WTC11 (cell line): ENCODE results near the gene ANKRD13D. TPM values are rescaled to one million over a fixed set of nuclear protein-coding genes. Genes with fewer than 3 reads are reported as not detected.

Experiments
- ATF1 ChIP-seq: sonication (generic); formaldehyde crosslinking; IDR thresholded peaks from 2 replicates; pipeline ENCODE4 v1.8.1; 2023; ENCODE audit warnings: mild to moderate bottlenecking, moderate library complexity, missing genetic modification reagents
- ATF3 ChIP-seq: sonication (generic); formaldehyde crosslinking; conservative IDR thresholded peaks from 2 replicates; pipeline ENCODE4 v1.8.1; 2022; ENCODE audit warnings: mild to moderate bottlenecking, missing genetic modification reagents
- ATF6 ChIP-seq: sonication (generic); formaldehyde crosslinking; IDR thresholded peaks from 2 replicates; pipeline ENCODE4 v1.8.1; 2023; ENCODE audit warnings: mild to moderate bottlenecking, missing genetic modification reagents
- ESRRA ChIP-seq: sonication (generic); formaldehyde crosslinking; IDR thresholded peaks from 2 replicates; pipeline ENCODE4 v1.8.1; 2022; ENCODE audit warnings: mild to moderate bottlenecking, missing genetic modification reagents, borderline replicate concordance
- FOXK1 ChIP-seq: sonication (generic); formaldehyde crosslinking; IDR thresholded peaks from 2 replicates; pipeline ENCODE4 v1.8.0; 2022; ENCODE audit warnings: mild to moderate bottlenecking, moderate library complexity, missing genetic modification reagents
- FOXP4 ChIP-seq: sonication (generic); formaldehyde crosslinking; IDR thresholded peaks from 2 replicates; pipeline ENCODE4 v1.8.0; 2022; ENCODE audit warnings: mild to moderate bottlenecking, missing genetic modification reagents
- GRHL2 ChIP-seq: fragments of 250-450 bp; sonication (Bioruptor Pico); IDR thresholded peaks from 2 replicates; pipeline ENCODE4 v1.8.0; 2022; ENCODE audit warnings: mild to moderate bottlenecking, moderate library complexity; ENCODE audit not compliant: insufficient replicate concordance, severe bottlenecking
- NFATC4 ChIP-seq: fragments of 250-450 bp; sonication (Bioruptor Pico); IDR thresholded peaks from 2 replicates; pipeline ENCODE4 v1.9.0; 2021; ENCODE audit warnings: mild to moderate bottlenecking
- OVOL2 ChIP-seq: fragments of 250-450 bp; sonication (Bioruptor Pico); IDR thresholded peaks from 2 replicates; pipeline ENCODE4 v1.9.0; 2021; ENCODE audit warnings: mild to moderate bottlenecking, borderline replicate concordance
- SOX15 ChIP-seq: fragments of 250-450 bp; sonication (Bioruptor Pico); IDR thresholded peaks from 2 replicates; pipeline ENCODE4 v1.9.0; 2021; ENCODE audit warnings: mild to moderate bottlenecking
- SP1 ChIP-seq: sonication (generic); formaldehyde crosslinking; conservative IDR thresholded peaks from 2 replicates; pipeline ENCODE4 v1.8.1; 2022; ENCODE audit warnings: missing genetic modification reagents
- TEAD1 ChIP-seq: sonication (generic); formaldehyde crosslinking; IDR thresholded peaks from 2 replicates; pipeline ENCODE4 v1.8.0; 2022; ENCODE audit warnings: mild to moderate bottlenecking, missing genetic modification reagents
- TEAD4 ChIP-seq: sonication (generic); formaldehyde crosslinking; IDR thresholded peaks from 2 replicates; pipeline ENCODE4 v1.8.0; 2022; ENCODE audit warnings: mild to moderate bottlenecking, missing genetic modification reagents
- TP53 ChIP-seq: sonication (generic); formaldehyde crosslinking; IDR thresholded peaks from 2 replicates; pipeline ENCODE4 v1.8.1; 2023; ENCODE audit warnings: mild to moderate bottlenecking, missing genetic modification reagents
- USF2 ChIP-seq: sonication (generic); formaldehyde crosslinking; IDR thresholded peaks from 2 replicates; pipeline ENCODE4 v1.8.1; 2023; ENCODE audit warnings: mild to moderate bottlenecking, missing genetic modification reagents, moderate library complexity
- ZMAT4 ChIP-seq: fragments of 250-450 bp; sonication (Bioruptor Pico); IDR thresholded peaks from 2 replicates; pipeline ENCODE4 v1.9.0; 2021; ENCODE audit warnings: mild to moderate bottlenecking
- ZNF263 ChIP-seq: sonication (generic); formaldehyde crosslinking; IDR thresholded peaks from 2 replicates; pipeline ENCODE4 v1.8.1; 2022; ENCODE audit warnings: low read depth, mild to moderate bottlenecking, moderate library complexity, missing genetic modification reagents
- ZNF532 ChIP-seq: fragments of 250-450 bp; sonication (Bioruptor Pico); IDR thresholded peaks from 2 replicates; pipeline ENCODE4 v1.9.0; 2021; ENCODE audit warnings: mild to moderate bottlenecking, borderline replicate concordance
- total RNA-seq: library from RNA; stranded (reverse); gene quantifications from 3 replicates; pipeline ENCODE4 v1.2.3, GENCODE V29; 2021
- TF ChIP-seq, protein P1 (sequence below): sonication (generic); formaldehyde crosslinking; IDR thresholded peaks from 2 replicates; pipeline ENCODE4 v1.8.0; 2023; ENCODE audit warnings: mild to moderate bottlenecking, missing genetic modification reagents
- TF ChIP-seq, protein P2 (sequence below): sonication (generic); formaldehyde crosslinking; IDR thresholded peaks from 2 replicates; pipeline ENCODE4 v1.8.1; 2023; ENCODE audit warnings: mild to moderate bottlenecking, missing genetic modification reagents
- TF ChIP-seq, protein P3 (sequence below): sonication (generic); formaldehyde crosslinking; IDR thresholded peaks from 2 replicates; pipeline ENCODE4 v1.8.0; 2023; ENCODE audit warnings: missing genetic modification reagents
- TF ChIP-seq, protein P4 (sequence below): sonication (generic); formaldehyde crosslinking; IDR thresholded peaks from 2 replicates; pipeline ENCODE4 v1.8.1; 2022; ENCODE audit warnings: mild to moderate bottlenecking, missing genetic modification reagents, moderate library complexity, borderline replicate concordance

Gene ANKRD13D
- total RNA-seq, 1 experiment from 2014 or later: 55.5 TPM

GRCh38 chr11:67277231-67277961 is 11.7 kb upstream of the ANKRD13D start (continued):
- TF ChIP-seq ZNF532 (CRISPR knock-in tag): no peak
- TF ChIP-seq, protein P1, sequence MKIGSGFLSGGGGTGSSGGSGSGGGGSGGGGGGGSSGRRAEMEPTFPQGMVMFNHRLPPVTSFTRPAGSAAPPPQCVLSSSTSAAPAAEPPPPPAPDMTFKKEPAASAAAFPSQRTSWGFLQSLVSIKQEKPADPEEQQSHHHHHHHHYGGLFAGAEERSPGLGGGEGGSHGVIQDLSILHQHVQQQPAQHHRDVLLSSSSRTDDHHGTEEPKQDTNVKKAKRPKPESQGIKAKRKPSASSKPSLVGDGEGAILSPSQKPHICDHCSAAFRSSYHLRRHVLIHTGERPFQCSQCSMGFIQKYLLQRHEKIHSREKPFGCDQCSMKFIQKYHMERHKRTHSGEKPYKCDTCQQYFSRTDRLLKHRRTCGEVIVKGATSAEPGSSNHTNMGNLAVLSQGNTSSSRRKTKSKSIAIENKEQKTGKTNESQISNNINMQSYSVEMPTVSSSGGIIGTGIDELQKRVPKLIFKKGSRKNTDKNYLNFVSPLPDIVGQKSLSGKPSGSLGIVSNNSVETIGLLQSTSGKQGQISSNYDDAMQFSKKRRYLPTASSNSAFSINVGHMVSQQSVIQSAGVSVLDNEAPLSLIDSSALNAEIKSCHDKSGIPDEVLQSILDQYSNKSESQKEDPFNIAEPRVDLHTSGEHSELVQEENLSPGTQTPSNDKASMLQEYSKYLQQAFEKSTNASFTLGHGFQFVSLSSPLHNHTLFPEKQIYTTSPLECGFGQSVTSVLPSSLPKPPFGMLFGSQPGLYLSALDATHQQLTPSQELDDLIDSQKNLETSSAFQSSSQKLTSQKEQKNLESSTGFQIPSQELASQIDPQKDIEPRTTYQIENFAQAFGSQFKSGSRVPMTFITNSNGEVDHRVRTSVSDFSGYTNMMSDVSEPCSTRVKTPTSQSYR: peak; percentile 89
- TF ChIP-seq ATF3 (CRISPR knock-in tag): no peak
- 0 out of 2 replicates have a peak, but pooled peaks have one; percentile 40 for TF ChIP-seq ATF1 (CRISPR knock-in tag)
- TF ChIP-seq ATF6 (CRISPR knock-in tag): no peak
- TF ChIP-seq ESRRA: no peak
- 0 out of 2 replicates have a peak, but pooled peaks have one; percentile 19 for TF ChIP-seq USF2 (CRISPR knock-in tag)
- no peak for TF ChIP-seq ZMAT4
- no peak for TF ChIP-seq TEAD4 (CRISPR knock-in tag)
- TF ChIP-seq, protein P2, sequence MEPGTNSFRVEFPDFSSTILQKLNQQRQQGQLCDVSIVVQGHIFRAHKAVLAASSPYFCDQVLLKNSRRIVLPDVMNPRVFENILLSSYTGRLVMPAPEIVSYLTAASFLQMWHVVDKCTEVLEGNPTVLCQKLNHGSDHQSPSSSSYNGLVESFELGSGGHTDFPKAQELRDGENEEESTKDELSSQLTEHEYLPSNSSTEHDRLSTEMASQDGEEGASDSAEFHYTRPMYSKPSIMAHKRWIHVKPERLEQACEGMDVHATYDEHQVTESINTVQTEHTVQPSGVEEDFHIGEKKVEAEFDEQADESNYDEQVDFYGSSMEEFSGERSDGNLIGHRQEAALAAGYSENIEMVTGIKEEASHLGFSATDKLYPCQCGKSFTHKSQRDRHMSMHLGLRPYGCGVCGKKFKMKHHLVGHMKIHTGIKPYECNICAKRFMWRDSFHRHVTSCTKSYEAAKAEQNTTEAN (CRISPR knock-in tag): peak; percentile 18; the same call in 1 of the 2 replicates
- TF ChIP-seq, protein P3, sequence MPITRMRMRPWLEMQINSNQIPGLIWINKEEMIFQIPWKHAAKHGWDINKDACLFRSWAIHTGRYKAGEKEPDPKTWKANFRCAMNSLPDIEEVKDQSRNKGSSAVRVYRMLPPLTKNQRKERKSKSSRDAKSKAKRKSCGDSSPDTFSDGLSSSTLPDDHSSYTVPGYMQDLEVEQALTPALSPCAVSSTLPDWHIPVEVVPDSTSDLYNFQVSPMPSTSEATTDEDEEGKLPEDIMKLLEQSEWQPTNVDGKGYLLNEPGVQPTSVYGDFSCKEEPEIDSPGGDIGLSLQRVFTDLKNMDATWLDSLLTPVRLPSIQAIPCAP: no peak
- no peak for TF ChIP-seq ZNF263
- no peak for TF ChIP-seq OVOL2 (CRISPR knock-in tag)
- TF ChIP-seq FOXP4: no peak
- TF ChIP-seq SOX15 (CRISPR knock-in tag): no peak
- TF ChIP-seq TP53 (CRISPR knock-in tag): no peak
- TF ChIP-seq SP1: peak; percentile 59; the same call in 1 of the 2 replicates
- no peak for TF ChIP-seq TEAD1
- TF ChIP-seq, protein P4, sequence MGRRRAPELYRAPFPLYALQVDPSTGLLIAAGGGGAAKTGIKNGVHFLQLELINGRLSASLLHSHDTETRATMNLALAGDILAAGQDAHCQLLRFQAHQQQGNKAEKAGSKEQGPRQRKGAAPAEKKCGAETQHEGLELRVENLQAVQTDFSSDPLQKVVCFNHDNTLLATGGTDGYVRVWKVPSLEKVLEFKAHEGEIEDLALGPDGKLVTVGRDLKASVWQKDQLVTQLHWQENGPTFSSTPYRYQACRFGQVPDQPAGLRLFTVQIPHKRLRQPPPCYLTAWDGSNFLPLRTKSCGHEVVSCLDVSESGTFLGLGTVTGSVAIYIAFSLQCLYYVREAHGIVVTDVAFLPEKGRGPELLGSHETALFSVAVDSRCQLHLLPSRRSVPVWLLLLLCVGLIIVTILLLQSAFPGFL: no peak
- TF ChIP-seq GRHL2 (CRISPR knock-in tag): no peak
- peak; percentile 42; the same call in 1 of the 2 replicates for TF ChIP-seq FOXK1
- TF ChIP-seq NFATC4 (CRISPR knock-in tag): no peak
